ENCODE results near the gene SLC25A29. TPM values are rescaled to one million over a fixed set of nuclear protein-coding genes. Genes with fewer than 3 reads are reported as not detected.

The SLC25A29 gene
- total RNA-seq, 1 donor from 2014 or later: 29.3 TPM

GRCh38 chr14:100243020-100243419, 63.2 kb downstream of the SLC25A29 start:
- no peak for TF ChIP-seq CTCF (IDR thresholded peaks at IDR 0.05)
- no peaks in the 10 kb centered on the region for H3K36me3 Mint-ChIP-seq (ENCODE audit: low read depth)
- no peaks in the 10 kb centered on the region for H3K27me3 Mint-ChIP-seq (ENCODE audit: low read depth)
- H3K4me1 Mint-ChIP-seq (ENCODE audit: low read depth): peaks cover 50% of the 10 kb centered on the region
- no peak for DNase-seq (ENCODE audit: low spot score)
- peak overlapping the region; percentile 86 for H3K27ac Mint-ChIP-seq (ENCODE audit: unreplicated experiment)
- H3K4me3 Mint-ChIP-seq (ENCODE audit: unreplicated experiment): no peak overlapping the region
- no peaks in the 10 kb centered on the region for H3K9me3 Mint-ChIP-seq (ENCODE audit: low read depth)

DNA sequence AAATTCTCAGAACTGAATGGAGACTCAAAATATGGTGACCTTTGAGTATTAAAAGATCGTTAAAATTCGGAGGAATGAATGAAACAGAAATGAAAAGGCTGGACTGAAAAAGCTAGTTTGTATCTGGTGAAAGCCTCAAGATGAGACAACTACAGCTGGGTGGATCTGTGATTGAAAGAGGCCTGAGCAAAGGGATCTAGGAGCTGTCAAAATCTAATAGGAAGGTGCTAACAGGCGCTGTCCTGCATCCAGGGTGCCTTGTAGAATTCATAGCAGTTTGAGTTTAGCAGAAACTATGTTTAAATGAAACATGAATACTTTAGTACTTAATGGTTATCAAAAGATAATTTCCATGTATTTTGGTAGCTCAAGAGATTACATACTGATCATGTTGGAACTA, 65.0 kb downstream of the SLC25A29 start:
- peak overlapping the region; percentile 73 for H3K4me3 Mint-ChIP-seq (ENCODE audit: unreplicated experiment)
- H3K27ac Mint-ChIP-seq (ENCODE audit: unreplicated experiment): peak overlapping the region; percentile 91

More for the DNA sequence above, 65.0 kb downstream of the SLC25A29 start:
- DNase-seq (ENCODE audit: low spot score): no peak
- no peaks in the 10 kb centered on the region for H3K36me3 Mint-ChIP-seq (ENCODE audit: low read depth)
- peaks cover 51% of the 10 kb centered on the region for H3K4me1 Mint-ChIP-seq (ENCODE audit: low read depth)
- no peaks in the 10 kb centered on the region for H3K9me3 Mint-ChIP-seq (ENCODE audit: low read depth)
- TF ChIP-seq CTCF (IDR thresholded peaks at IDR 0.05): no peak
- H3K27me3 Mint-ChIP-seq (ENCODE audit: low read depth): no peaks in the 10 kb centered on the region

Small RNAs within 50 kb of the gene (microRNA-seq; reads per million reads assigned to microRNA genes)
- 105 reads per million, percentile 58 among the genes with 10 or more reads in this experiment for gene MIR345 (ENCODE audit: borderline number of aligned reads)
- not detected for gene MIR6764 (ENCODE audit: borderline number of aligned reads)

Other genes starting within 250 kb of the SLC25A29 start
- 98.9 to 112 TPM (median 104 TPM) in 3 replicates for gene EVL, start 241.0 kb downstream of the SLC25A29 start, total RNA-seq
- 0.17 to 0.36 TPM in 2 of 3 replicates, not detected in the other for gene DEGS2, start 146.8 kb downstream of the SLC25A29 start, total RNA-seq
- 69.8 to 72.8 TPM (median 70.0 TPM) in 3 replicates for gene YY1, start 67.3 kb downstream of the SLC25A29 start, total RNA-seq
- not detected in 3 replicates for gene SLC25A47, start 16.9 kb upstream of the SLC25A29 start, total RNA-seq
- gene WDR25, start 70.0 kb upstream of the SLC25A29 start, total RNA-seq: 11.4 to 15.7 TPM (median 14.5 TPM) in 3 replicates

All from chondrocyte (in vitro differentiated cells).